H1 (cell line): Measurements from ENCODE around the gene CNOT6. TPM values are rescaled to one million over a fixed set of nuclear protein-coding genes. Genes with fewer than 3 reads are reported as not detected.

Source experiments
- CTCF ChIA-PET: fragments of 300-600 bp; sonication (Branson Sonifier 250); formaldehyde crosslinking; loops from one replicate; lab custom pipeline; 2021; ENCODE audit not compliant: partially characterized antibody; lab: Charles Lee
- POLR2A ChIA-PET: fragments of 300-600 bp; sonication (Branson Sonifier 250); formaldehyde crosslinking; loops from one replicate; lab custom pipeline; 2021; ENCODE audit warnings: inconsistent platforms; ENCODE audit not compliant: partially characterized antibody; lab: Charles Lee
- DNase-seq, 2 experiments: peaks; one replicate each; pipeline versions ENCODE4 v3.0.0 to v3.0.0-alpha.2; 2010 to 2022; ENCODE audit warnings: low spot score in 2 of 2, low read depth in 1 of 2, mixed read lengths in 1 of 2
- FAIRE-seq: peaks from 2 replicates; lab custom pipeline; 2011; peaks lifted over from hg19 to GRCh38; lab: Jason Lieb, UNC
- H2AFZ ChIP-seq: 2 replicates; pipeline ENCODE4 v1.8.1; 2012; ENCODE audit warnings: low read length, inconsistent platforms
- H2AK5ac ChIP-seq: 2 replicates; pipeline ENCODE4 v1.6.1; 2013; ENCODE audit warnings: low read depth, low read length
- H2BK120ac ChIP-seq: replicated peaks from 2 replicates; pipeline ENCODE3; 2013; ENCODE audit warnings: low read depth, low read length, inconsistent platforms
- H2BK12ac ChIP-seq: 2 replicates; pipeline ENCODE4 v1.6.1; 2013; ENCODE audit warnings: low read depth, low read length
- H2BK15ac ChIP-seq: 2 replicates; pipeline ENCODE4 v1.6.1; 2013; ENCODE audit warnings: low read length
- H2BK20ac ChIP-seq: 2 replicates; pipeline ENCODE4 v1.6.1; 2013; ENCODE audit warnings: low read length
- H2BK5ac ChIP-seq: 2 replicates; pipeline ENCODE4 v1.6.1; 2013; ENCODE audit warnings: low read depth, low read length
- H3K14ac ChIP-seq: 2 replicates; pipeline ENCODE4 v1.6.1; 2013; ENCODE audit warnings: inconsistent platforms; ENCODE audit not compliant: insufficient read length
- H3K18ac ChIP-seq: 2 replicates; pipeline ENCODE4 v1.6.1; 2013; ENCODE audit warnings: low read length; ENCODE audit errors: extremely low read depth
- H3K23ac ChIP-seq: 2 replicates; pipeline ENCODE4 v1.6.1; 2013; ENCODE audit warnings: inconsistent platforms; ENCODE audit not compliant: insufficient read length
- H3K23me2 ChIP-seq: 2 replicates; pipeline ENCODE4 v1.6.1; 2013; ENCODE audit warnings: low read depth, low read length
- H3K27ac ChIP-seq: 2 replicates; pipeline ENCODE4 v1.6.1; 2011; ENCODE audit warnings: low read depth, low read length, inconsistent platforms
- H3K27me3 ChIP-seq, 4 experiments: replicated peaks in 1 of 4; 1 replicate in 1 of 4; 2 replicates in 3 of 4; pipeline versions ENCODE4 v1.6.1 to v1.8.1; 2011 to 2013; ENCODE audit warnings: low read length in 3 of 4, mild to moderate bottlenecking in 3 of 4, inconsistent platforms in 2 of 4, mixed read lengths in 2 of 4, moderate library complexity in 1 of 4; ENCODE audit not compliant: control insufficient read depth in 3 of 4, insufficient read depth in 3 of 4; ENCODE audit errors: extremely low read depth in 1 of 4
- H3K36me3 ChIP-seq, 4 experiments: 2 replicates each; pipeline versions ENCODE4 v1.6.1 to v1.8.1; 2011 to 2013; ENCODE audit warnings: mild to moderate bottlenecking in 4 of 4, low read length in 3 of 4, moderate library complexity in 2 of 4, control low read depth in 1 of 4, inconsistent platforms in 1 of 4; ENCODE audit not compliant: insufficient read depth in 4 of 4, control insufficient read depth in 2 of 4
- H3K4ac ChIP-seq: replicated peaks from 2 replicates; pipeline ENCODE3; 2013; ENCODE audit warnings: low read length, low read depth, mixed read lengths, inconsistent platforms; ENCODE audit not compliant: insufficient read length
- H3K4me1 ChIP-seq, 4 experiments: replicated peaks in 1 of 4; 1 replicate in 1 of 4; 2 replicates in 3 of 4; pipeline versions ENCODE4 v1.6.1 to v1.8.1; 2011 to 2013; ENCODE audit warnings: low read length in 3 of 4, inconsistent platforms in 2 of 4, mixed read lengths in 1 of 4; ENCODE audit not compliant: insufficient read depth in 4 of 4, control insufficient read depth in 3 of 4
- H3K4me2 ChIP-seq, 2 experiments: 2 replicates each; pipeline versions ENCODE4 v1.6.1 to v1.8.1; 2011 to 2013; ENCODE audit warnings: low read depth in 2 of 2, low read length in 2 of 2, control low read depth in 1 of 2, inconsistent platforms in 1 of 2, mild to moderate bottlenecking in 1 of 2; ENCODE audit not compliant: insufficient read depth in 1 of 2
- H3K4me3 ChIP-seq, 4 experiments: fragments of 200-600, 300-600 bp in 1 of 4; sonication (generic), shearing (Covaris generic), sonication (Bioruptor Twin) in 1 of 4; 2 replicates each; pipeline versions ENCODE4 v1.5.1 to v1.8.1; 2011 to 2016; ENCODE audit warnings: low read length in 4 of 4, low read depth in 3 of 4, control low read depth in 2 of 4, inconsistent platforms in 2 of 4, mild to moderate bottlenecking in 2 of 4, mixed read lengths in 1 of 4, moderate library complexity in 1 of 4; ENCODE audit not compliant: insufficient read depth in 2 of 4; ENCODE audit errors: extremely low read depth in 1 of 4
- H3K56ac ChIP-seq: replicated peaks from 2 replicates; pipeline ENCODE3; 2013; ENCODE audit warnings: low read depth, mild to moderate bottlenecking, mixed read lengths, low read length, inconsistent platforms; ENCODE audit not compliant: insufficient read length
- H3K79me1 ChIP-seq: 2 replicates; pipeline ENCODE4 v1.6.1; 2013; ENCODE audit warnings: low read depth, low read length, control low read depth
- H3K79me2 ChIP-seq, 2 experiments: 2 replicates each; pipeline versions ENCODE4 v1.6.1 to v1.8.1; 2012 to 2013; ENCODE audit warnings: low read length in 2 of 2, mild to moderate bottlenecking in 2 of 2, inconsistent platforms in 1 of 2; ENCODE audit not compliant: insufficient read depth in 2 of 2, control insufficient read depth in 1 of 2
- H3K9ac ChIP-seq, 4 experiments: replicated peaks in 1 of 4; 1 replicate in 1 of 4; 2 replicates in 3 of 4; pipeline versions ENCODE4 v1.6.1 to v1.8.1; 2011 to 2013; ENCODE audit warnings: low read depth in 3 of 4, low read length in 3 of 4, control low read depth in 2 of 4, mild to moderate bottlenecking in 2 of 4, moderate library complexity in 2 of 4, inconsistent platforms in 1 of 4; ENCODE audit errors: extremely low read depth in 1 of 4
- H3K9me3 ChIP-seq, 2 experiments: 2 replicates each; pipeline versions ENCODE4 v1.6.1 to v1.8.1; 2012 to 2013; ENCODE audit warnings: mild to moderate bottlenecking in 2 of 2, moderate library complexity in 2 of 2, control low read depth in 1 of 2, inconsistent platforms in 1 of 2, low read depth in 1 of 2, low read length in 1 of 2, mixed read lengths in 1 of 2; ENCODE audit not compliant: insufficient read depth in 2 of 2
- H4K20me1 ChIP-seq, 2 experiments: replicated peaks in 1 of 2; 2 replicates each; pipeline versions ENCODE3 to v1.8.1; 2011 to 2013; ENCODE audit warnings: inconsistent platforms in 2 of 2, low read length in 2 of 2, mild to moderate bottlenecking in 1 of 2; ENCODE audit not compliant: insufficient read depth in 2 of 2, control insufficient read depth in 1 of 2
- H4K5ac ChIP-seq: 2 replicates; pipeline ENCODE4 v1.6.1; 2013; ENCODE audit warnings: low read length, low read depth, mixed read lengths, inconsistent platforms; ENCODE audit not compliant: insufficient read length
- H4K8ac ChIP-seq: 2 replicates; pipeline ENCODE4 v1.8.0; 2013; ENCODE audit warnings: mild to moderate bottlenecking, moderate library complexity, low read length, inconsistent platforms; ENCODE audit not compliant: insufficient read depth; ENCODE audit errors: extremely low read depth
- H4K91ac ChIP-seq: replicated peaks from 2 replicates; pipeline ENCODE3; 2013; ENCODE audit warnings: low read length, mixed read lengths, inconsistent platforms; ENCODE audit not compliant: insufficient read length
- ASH2L ChIP-seq: fragments of 200-600, 300-600 bp; sonication (generic); IDR thresholded peaks from one replicate; pipeline ENCODE4 v1.7.1; 2017; ENCODE audit warnings: low read length
- ATF2 ChIP-seq: IDR thresholded peaks from 2 replicates; pipeline ENCODE4 v1.6.1; 2012; ENCODE audit warnings: low read length, inconsistent platforms
- WGBS, 2 experiments: shearing (Covaris generic) in 1 of 2; methylation state at CpG; one replicate each; pipeline versions ENCODE4 v1.1.6 to v1.1.7; 2013 to 2015; ENCODE audit warnings: low lambda C conversion rate in 2 of 2, mixed read lengths in 2 of 2, inconsistent platforms in 1 of 2, low coverage in 1 of 2, missing lambda C conversion rate in 1 of 2; ENCODE audit not compliant: insufficient replicate concordance in 2 of 2, insufficient coverage in 1 of 2, insufficient read length in 1 of 2; ENCODE audit errors: extremely low coverage in 1 of 2, missing lambda C conversion rate in 1 of 2; 5-methylcytosine and 5-hydroxymethylcytosine counted together
- polyA plus RNA-seq, 7 experiments: library from polyadenylated mRNA; depleted of rRNA in 3 of 7; stranded (reverse) in 5 of 7; unstranded in 2 of 7; fragments of >200 nt in 5 of 7; fragments of 200-250 nt in 2 of 7; gene quantifications; 1 replicate in 5 of 7; 2 replicates in 1 of 7; 4 replicates in 1 of 7; pipeline versions ENCODE4 v1.2.1 to v1.2.3, GENCODE V29; 2011 to 2013; ENCODE audit warnings: missing spikeins in 2 of 7, mixed read lengths in 2 of 7
- total RNA-seq: library from RNA; stranded (reverse); fragmentation: NEBNext Ultra II Directional; extraction: Animal tissue kit (Norgen Biotek cat#: 25700); gene quantifications from 2 replicates; pipeline ENCODE4 v1.2.1, GENCODE V29; 2021

The CNOT6 gene
- total and polyA plus RNA-seq, 2 of the 8 experiments (the other 6 are each of a cell fraction or from before 2014, with no cell fraction given), result 10.7 to 45.4 TPM

GRCh38 chr5:180595381-180596114 lies 101.4 kb downstream of the CNOT6 start:
- Histone ChIP-seq H3K4ac (no peak overlapping the region), H4K8ac (no peak overlapping the region; the same call in 1 of the 2 replicates), H3K27me3 (peaks cover 13 to 28% (median 23%) of the 10 kb centered on the region in 4 experiments), H3K56ac (no peak overlapping the region), H2BK120ac (no peak overlapping the region), H3K23me2 (peaks cover 15% of the 10 kb centered on the region; the same call in 1 of the 2 replicates), H3K79me1 (no peaks in the 10 kb centered on the region), H4K20me1 (peaks cover 0 to 2% of the 10 kb centered on the region in 2 experiments), H3K27ac (no peak overlapping the region), H3K14ac (no peak overlapping the region), H3K4me3 (no peak overlapping the region), H3K9ac (peak overlapping the region in 1 of 4 experiments; percentile 47; a peak in 1 of 7 replicates), H2BK20ac (no peak overlapping the region), H3K36me3 (no peaks in the 10 kb centered on the region; a peak in 1 of 8 replicates), H2AFZ (no peak overlapping the region), H3K18ac (no peak overlapping the region), H2BK15ac (no peak overlapping the region), H2BK5ac (no peak overlapping the region), H3K79me2 (no peaks in the 10 kb centered on the region), H3K9me3 (no peaks in the 10 kb centered on the region), H3K4me2 (no peak overlapping the region), H2AK5ac (no peak overlapping the region), H3K23ac (no peak overlapping the region), H4K5ac (no peak overlapping the region), H3K4me1 (peaks cover 0 to 7% (median 2%) of the 10 kb centered on the region in 4 experiments; a peak in 5 of 7 replicates), H2BK12ac (no peak overlapping the region), H4K91ac (no peak overlapping the region)
- FAIRE-seq, result no peak
- POLR2A ChIA-PET, result interaction anchor here (1.2 to 1.5 kb wide), 2 partner anchors 23 to 51 kb away, joined by 3 read pairs; no protein-coding TSS in a partner anchor
- TF ChIP-seq ATF2, result no peak
- no peak for TF ChIP-seq ASH2L
- no peak for DNase-seq
- WGBS, 2 experiments, result 91% methylated on average over 25 of the region's 25 CpGs; no CpG with 5 or more reads in 1 of the 2 experiments
- CTCF ChIA-PET, result interaction anchor here (0.7 to 2.4 kb wide), 3 partner anchors 8 to 24 kb away, joined by 3 to 14 read pairs (median 5); no protein-coding TSS in a partner anchor
